Umbilical cord (tissue), 2 donors: ENCODE measurements around the gene FAM236B. TPM values are rescaled to one million over a fixed set of nuclear protein-coding genes. Genes with fewer than 3 reads are reported as not detected.
"Not testable (repeated sequence)": the region's sequence is repeated elsewhere in the genome, so short reads cannot be mapped to it uniquely, and the experiment has no call there.

Experiments
- DNase-seq: peaks from one replicate; pipeline ENCODE4 v3.0.0-alpha.2; 2015; ENCODE audit warnings: low spot score
- total RNA-seq: library from RNA; depleted of rRNA; stranded (reverse); fragments of >200 nt; gene quantifications from one replicate; pipeline ENCODE4 v1.2.3, GENCODE V29; 2014; ENCODE audit warnings: low replicate concordance; ENCODE audit not compliant: insufficient read depth

The FAM236B gene
- total RNA-seq: not detected

DNA sequence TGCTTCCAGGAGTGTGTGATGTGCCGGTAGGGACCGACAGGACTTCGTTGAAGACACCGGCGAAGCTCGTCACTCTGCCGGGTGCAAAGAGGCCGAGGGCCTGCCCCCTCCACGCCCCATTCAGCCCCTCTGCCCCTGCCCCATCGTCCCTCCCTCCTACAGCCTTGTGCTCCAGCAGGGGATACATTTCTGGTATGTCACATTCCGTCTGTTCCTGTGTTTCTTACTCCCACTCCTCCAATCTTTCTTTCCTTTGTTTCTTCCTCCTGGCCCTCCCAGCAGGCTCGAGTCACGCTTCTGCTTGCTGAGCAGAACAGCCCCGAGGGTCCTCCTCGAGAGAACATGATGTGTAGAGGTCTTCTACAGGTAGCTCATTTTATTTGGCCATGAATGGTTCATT, at the start of gene FAM236B:
Gene FAM236B (minus strand): TSS at position 101 of the 400 bp plus-strand sequence. CDS start 100 bp downstream, at position 1.
- not testable (repeated sequence) for DNase-seq

DNA sequence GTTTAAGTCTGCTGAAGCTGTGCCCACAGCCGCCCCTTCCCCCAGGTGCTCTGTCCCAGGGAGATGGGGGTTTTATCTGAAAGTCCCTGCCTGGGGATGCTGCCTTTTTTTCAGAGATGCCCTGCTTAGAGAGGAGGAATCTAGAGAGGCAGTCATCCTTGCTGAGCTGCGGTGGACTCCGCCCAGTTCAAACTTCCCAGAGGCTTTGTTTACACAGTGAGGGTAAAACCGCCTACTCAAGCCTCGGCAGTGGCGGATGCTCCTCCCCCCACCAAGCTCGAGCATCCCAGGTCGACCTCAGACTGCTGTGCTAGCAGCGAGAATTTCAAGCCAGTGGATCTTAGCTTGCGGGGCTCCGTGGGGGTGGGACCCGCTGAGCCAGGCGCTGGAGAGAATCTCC, 48.2 kb upstream of the FAM236B start:
- not testable (repeated sequence) for DNase-seq

DNA sequence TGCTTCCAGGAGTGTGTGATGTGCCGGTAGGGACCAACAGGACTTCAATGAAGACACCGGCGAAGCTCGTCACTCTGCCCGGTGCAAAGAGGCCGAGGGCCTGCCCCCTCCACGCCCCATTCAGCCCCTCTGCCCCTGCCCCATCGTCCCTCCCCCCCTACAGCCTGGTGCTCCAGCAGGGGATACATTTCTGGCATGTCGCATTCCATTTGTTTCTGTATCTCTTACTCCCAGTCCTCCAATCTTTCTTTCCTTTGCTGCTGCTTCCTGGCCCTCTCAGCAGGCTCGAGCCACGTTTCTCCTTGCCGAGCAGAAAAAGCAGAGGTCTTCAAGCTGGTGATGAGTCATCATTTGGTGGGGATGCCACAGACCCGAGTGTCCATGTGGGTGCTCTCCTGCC, 25.6 kb upstream of the FAM236B start, which contains the start of gene FAM236D:
Gene FAM236D (minus strand): TSS at position 101 of the 400 bp plus-strand sequence. CDS start 100 bp downstream, at position 1.
- DNase-seq: not testable (repeated sequence)

DNA sequence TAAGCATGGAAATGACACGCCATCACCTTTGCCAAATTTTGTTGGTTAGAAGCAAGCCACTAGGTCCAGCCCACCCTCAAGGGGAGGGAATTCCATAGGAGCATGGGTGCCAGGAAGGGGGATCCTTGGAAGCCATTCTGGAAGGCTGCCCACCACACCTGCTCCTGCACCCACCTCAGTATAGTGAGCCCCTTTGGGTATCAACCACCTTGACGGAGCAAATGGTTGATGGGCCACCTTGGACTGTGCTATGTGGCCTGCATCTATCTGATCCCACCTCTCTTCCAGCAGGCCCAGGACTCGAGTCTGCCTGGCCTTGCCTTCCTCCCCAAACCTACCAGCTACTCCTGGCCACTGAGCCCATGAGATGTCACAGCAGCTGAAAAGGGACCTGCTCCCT, 7.9 kb upstream of the FAM236B start:
- DNase-seq: not testable (repeated sequence)

DNA sequence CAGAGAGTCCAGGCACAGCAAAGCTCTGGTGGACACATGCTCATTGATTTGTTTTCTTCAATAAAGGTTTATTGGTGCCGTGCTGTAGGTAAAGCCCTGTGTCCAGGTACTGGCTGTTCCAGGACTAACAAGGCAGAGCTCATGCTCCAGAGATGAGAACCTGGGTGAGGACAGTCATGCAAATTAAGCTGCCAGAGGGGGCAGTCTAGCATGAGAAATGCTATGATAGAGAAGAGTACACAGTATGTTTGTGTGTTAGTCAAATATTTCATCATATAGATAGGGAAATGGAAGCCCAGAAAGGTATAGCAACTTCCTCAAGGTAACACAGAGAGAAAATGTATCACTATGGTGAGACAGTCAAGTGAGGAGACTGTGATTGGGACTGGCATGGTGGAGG, 5.7 kb upstream of the FAM236B start:
- DNase-seq: not testable (repeated sequence)

DNA sequence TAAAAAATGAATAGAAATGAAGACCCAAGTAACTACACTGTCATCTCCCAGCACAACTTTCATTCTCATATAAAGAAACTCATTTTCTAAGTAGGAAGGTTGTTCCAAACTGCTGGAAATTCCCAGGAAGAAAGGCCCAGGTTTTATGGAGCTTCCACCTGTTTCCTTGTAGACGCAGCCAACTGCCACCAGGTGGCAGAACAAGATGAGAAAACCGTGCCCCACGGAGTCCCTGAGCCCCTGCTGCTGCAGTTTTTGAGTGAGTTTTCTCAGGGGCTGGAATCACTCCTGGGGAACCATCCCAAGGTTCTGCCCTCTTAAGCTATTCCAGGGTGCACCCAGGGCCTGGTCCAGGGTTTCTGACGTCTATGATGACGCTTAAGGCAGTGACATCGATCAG, 1.5 kb upstream of the FAM236B start:
- not testable (repeated sequence) for DNase-seq

DNA sequence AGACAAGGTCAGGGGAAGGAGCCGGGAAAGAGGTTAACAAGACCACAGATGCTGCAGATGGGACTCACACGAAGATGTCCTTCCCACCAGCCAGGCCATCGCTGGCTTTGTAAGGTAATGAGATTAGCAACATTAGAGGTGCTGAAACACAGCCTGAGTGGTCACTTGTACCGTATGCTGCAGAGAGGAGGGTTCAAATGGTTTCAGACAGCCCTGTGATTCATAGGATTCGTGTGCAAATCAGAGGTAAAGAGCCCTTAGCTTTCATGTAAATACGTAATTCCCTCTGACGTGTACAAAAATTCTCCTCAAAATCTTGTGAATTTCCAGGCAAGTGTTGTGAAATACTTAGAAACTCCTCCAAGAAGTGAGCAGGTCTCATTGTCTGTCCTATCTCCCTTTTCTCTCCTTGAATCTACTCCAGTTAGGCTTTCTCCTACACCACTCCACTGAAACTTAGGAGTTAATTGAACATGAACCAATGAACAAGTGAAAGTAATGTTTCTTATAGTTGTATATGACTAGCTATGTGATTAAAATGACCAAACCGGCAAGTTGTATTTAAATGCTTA, 991 bp upstream of the FAM236B start:
- not testable (repeated sequence) for DNase-seq

DNA sequence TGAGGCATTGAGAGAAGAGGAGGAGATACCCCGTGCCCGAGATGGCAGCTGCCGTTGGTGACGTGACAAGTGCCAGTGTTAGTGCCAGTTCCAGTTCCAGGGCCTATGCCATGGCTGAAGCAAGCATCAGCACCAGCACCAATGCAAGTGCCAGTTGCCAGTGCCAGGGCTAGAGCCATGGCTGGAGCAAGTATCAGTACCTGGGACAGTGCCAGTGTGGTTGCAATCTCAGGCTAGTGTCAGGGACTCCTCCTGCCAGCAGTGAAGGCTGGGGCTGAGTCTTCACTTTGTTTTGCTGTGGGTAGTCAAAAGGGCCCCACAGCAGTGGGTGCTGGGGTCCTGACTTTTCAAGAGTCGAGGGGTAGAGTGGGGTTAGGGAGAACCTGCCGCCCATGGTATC, 4.3 kb downstream of the FAM236B start:
- DNase-seq: not testable (repeated sequence)

DNA sequence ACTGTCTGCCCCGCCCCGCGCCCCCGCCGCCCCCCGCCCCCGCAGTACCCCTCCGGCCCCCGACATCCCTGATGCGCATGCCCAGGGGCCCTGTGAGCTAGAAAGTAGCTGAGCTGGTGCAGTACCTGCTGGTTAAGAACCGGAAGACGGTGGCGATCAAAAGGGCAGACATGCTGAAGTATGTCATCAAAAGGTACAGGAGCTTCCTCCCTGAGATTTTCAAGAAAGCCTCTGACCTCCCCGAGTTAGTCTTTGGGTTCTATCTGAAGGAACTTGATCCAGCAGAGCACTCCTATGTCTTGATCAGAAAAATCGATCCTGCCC, 5.0 kb downstream of the FAM236B start:
- DNase-seq: not testable (repeated sequence)

DNA sequence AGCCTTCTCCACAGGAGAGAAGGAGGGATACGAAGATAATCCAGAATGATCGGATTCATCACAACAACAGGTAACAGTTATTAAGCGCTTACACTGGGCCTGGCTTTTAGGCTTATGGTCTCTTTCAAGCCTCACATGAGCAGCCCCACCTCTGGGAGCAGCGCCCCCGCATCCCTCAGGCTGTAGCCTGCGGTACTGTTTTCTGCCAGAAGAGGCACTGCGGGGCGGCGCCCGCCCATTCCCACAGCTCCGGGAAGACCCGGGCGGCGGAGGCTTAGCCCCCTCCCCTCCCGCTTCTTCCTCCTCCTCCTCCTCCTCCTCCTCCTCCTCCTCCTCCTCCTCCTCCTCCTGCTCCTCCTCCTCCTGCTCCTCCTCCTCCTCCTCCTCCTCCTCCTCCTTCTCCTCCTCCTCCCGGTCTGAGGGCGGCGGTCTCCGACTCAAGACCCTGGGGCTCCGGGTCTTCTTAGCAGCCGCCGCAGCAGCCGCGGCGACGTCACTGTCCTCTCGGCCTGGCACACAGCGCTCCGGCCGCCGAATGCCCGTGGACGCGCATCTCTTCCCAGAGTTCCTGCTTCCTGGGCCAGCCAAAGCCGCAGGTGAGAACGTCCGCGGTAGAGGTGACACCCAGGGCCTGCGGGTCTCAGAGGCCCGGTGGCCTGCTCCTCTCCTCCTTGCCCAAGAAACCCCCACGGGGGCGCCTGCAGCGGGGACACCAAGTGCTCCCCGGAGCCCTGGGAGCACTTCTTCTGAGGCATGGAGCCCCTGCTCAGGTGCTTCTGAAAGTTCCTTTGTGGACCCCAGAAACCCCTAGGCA, 5.6 kb downstream of the FAM236B start, which contains the start of gene DMRTC1B:
Gene DMRTC1B (plus strand): TSS at position 238 of the 814 bp plus-strand sequence. CDS start 68,246 bp downstream, outside the sequence.
- DNase-seq: not testable (repeated sequence)

DNA sequence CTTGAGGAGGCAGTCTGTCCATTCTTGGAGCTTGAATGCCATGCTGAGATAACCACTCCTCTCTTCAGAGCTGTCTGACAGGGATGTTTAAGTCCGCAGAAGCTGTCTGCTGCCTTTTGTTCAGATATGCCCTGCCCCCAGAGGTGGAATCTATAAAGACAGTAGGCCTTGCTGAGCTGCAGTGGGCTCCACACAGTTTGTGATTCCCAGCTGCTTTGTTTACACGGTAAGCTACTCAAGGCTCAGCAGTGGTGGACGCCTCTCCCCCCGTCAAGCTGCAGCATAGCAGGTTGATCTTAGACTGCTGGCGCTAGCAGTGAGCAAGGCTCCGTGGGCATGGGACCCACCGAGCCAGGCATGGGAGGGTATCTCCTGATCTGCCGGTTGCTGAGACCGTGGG, 22.0 kb downstream of the FAM236B start:
- not testable (repeated sequence) for DNase-seq

DNA sequence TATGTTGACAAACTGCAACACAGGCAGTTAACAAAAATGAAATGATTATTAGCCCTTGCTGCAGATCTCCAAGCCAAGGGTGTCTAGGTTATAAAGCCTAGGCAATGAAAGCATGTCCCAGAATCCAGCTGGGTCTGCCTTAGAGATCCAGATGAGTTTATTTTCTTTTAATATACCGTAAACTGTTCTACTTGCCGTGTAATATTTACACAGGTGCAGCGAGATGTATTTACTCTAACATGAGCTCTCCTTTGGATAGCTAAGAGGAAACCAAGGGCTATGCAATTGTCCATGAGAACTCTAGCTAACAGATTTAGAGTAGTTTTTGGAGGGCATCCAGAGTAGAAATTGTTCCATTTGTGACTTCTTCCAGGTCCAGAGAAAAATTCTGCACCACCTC, 33.9 kb downstream of the FAM236B start:
- DNase-seq: not testable (repeated sequence)

DNA sequence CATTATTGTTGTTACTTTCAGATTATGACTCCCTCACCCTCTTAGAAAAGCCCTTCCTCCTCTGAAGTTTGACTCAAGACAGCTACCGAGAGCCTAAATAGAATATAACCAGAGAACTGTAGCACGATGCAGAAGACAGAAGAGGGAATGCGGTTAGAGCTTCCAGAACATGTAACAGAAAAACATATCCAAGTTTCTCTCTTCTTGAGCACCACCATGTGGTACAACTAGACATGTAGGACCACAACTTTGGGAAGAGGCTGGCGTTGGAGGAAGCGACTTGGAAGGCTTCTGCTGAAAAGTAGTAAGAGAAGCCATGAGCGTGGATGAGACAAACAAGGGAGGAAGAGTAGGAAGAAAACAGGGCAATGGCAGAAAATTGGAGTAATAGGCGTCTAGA, 36.9 kb downstream of the FAM236B start:
- DNase-seq: not testable (repeated sequence)

DNA sequence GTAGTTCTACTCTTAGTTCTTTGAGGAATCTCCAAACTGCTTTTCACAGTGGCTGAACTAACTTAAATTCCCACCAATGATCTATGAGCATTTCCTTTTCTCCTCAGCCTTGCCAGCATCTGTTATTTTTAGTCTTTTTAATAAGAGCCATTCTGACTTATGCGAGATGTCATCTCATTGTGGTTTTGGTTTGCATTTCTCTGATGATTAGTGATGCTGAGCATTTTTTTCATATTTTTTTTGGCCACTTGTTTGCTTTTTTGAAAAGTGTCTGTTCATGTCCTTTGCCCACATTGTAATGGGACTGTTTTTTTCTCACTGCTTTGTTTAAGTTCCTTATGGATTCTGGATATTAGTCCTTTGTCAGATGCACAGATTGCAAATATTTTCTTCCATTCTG, 46.9 kb downstream of the FAM236B start:
- no peak for DNase-seq

DNA sequence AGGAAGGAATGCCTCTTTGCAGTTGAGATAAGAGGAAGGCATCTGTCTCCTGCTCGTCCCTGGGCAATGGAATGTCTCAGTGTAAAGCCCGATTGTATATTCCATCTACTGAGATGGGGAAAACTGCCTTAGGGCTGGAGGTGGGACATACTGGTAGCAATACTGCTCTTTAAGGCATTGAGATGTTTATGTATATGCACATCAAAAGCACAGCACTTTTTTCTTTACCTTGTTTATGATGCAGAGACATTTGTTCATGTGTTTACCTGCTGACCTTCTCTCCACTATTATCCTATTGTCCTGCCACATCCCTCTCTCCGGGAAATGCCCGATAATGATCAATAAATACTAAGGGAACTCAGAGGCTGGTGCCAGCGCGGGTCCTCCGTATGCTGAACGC, 48.8 kb downstream of the FAM236B start:
- not testable (repeated sequence) for DNase-seq

Other genes starting within 250 kb of the FAM236B start
- 51.0 TPM for gene HDAC8, start 209.8 kb downstream of the FAM236B start, total RNA-seq
- 1.7 TPM for gene PHKA1, start 68.4 kb downstream of the FAM236B start, total RNA-seq
- gene DMRTC1B, start 5.8 kb downstream of the FAM236B start, total RNA-seq: 6.3 TPM
- not detected for gene FAM236D, start 25.6 kb upstream of the FAM236B start, total RNA-seq
- not detected for gene FAM236C, start 130.0 kb upstream of the FAM236B start, total RNA-seq
- not detected for gene FAM236A, start 155.5 kb upstream of the FAM236B start, total RNA-seq
- not detected for gene DMRTC1, start 161.2 kb upstream of the FAM236B start, total RNA-seq
- 1.2 TPM for gene PABPC1L2B, start 220.3 kb upstream of the FAM236B start, total RNA-seq